Prostate gland (tissue), 2 donors: ENCODE measurements around the gene PAPSS1. TPM values are rescaled to one million over a fixed set of nuclear protein-coding genes. Genes with fewer than 3 reads are reported as not detected.

Experiments used
- DNase-seq: peaks from one replicate; pipeline ENCODE4 v3.0.0-alpha.2; 2019; ENCODE audit warnings: low spot score
- H3K27ac ChIP-seq, 2 donors: fragments of 200-600 bp; sonication (generic); 2 replicates each; pipeline ENCODE4 v1.5.1; 2017 to 2019
- H3K27me3 ChIP-seq: fragments of 200-600 bp; sonication (generic); replicated peaks from 2 replicates; pipeline ENCODE4 v1.5.1; 2019; ENCODE audit not compliant: insufficient read depth
- H3K36me3 ChIP-seq, 2 donors: fragments of 200-600 bp; sonication (generic); 1 replicate in 1 of 2; 2 replicates in 1 of 2; pipeline versions ENCODE4 v1.5.1 to v1.8.1; 2017 to 2019
- H3K4me1 ChIP-seq: fragments of 200-600 bp; sonication (generic); replicated peaks from 2 replicates; pipeline ENCODE4 v1.5.1; 2019
- H3K4me3 ChIP-seq, 2 donors: fragments of 200-600 bp; sonication (generic); 2 replicates each; pipeline ENCODE4 v1.5.1; 2017 to 2019
- H3K9me3 ChIP-seq: fragments of 200-600 bp; sonication (generic); 2 replicates; pipeline ENCODE4 v1.5.1; 2017
- CTCF ChIP-seq, 4 experiments: fragments of 200-600 bp in 2 of 4; fragments of 450-650 bp in 2 of 4; sonication (generic) in 2 of 4; IDR thresholded peaks; 1 replicate in 3 of 4; 2 replicates in 1 of 4; pipeline ENCODE4 v1.5.1; 2016 to 2019; ENCODE audit warnings: antibody characterized with exemption in 4 of 4, mild to moderate bottlenecking in 2 of 4, moderate library complexity in 2 of 4
- POLR2A ChIP-seq: fragments of 450-650 bp; IDR thresholded peaks from one replicate; pipeline ENCODE4 v1.6.1; 2016; ENCODE audit warnings: antibody characterized with exemption, mild to moderate bottlenecking
- POLR2AphosphoS5 ChIP-seq: sonication (generic); formaldehyde crosslinking; IDR thresholded peaks from one replicate; pipeline ENCODE4 v1.6.1; 2017; ENCODE audit warnings: antibody characterized with exemption
- WGBS: methylation state at CpG from one replicate; pipeline ENCODE4 v1.1.5; 2018; 5-methylcytosine and 5-hydroxymethylcytosine counted together
- intact Hi-C: fragments of 100-400 bp; cut with DNase I; formaldehyde crosslinking; loops from one replicate; pipeline ENCODE4 v1.14.2; 2022
- total RNA-seq, 2 donors: library from RNA; depleted of rRNA; stranded (reverse); fragments of >200 nt; gene quantifications; one replicate each; pipeline ENCODE4 v1.1.0, GENCODE V29; 2016

Gene PAPSS1
- total RNA-seq, 2 donors from 2014 or later: 38.3 to 74.6 TPM

DNA sequence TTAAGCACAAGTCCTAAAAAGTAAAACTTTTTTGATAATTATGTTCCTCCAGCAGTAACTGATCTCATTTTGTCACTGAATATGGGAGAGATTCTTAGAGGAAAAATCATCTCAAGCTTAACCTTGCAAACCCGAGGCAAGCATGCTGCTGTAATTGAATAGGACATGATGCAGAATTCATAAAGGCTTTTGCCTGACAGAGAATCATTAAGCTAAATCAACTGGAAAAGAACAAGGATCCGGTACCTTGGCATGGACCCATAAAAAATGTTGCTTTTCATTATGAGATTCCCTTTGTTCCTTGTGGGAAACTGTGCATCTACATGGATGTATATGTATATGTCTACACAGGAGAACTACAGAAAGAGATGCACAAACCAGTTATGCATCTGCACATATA, 149.1 kb downstream of the PAPSS1 start:
- H3K36me3 ChIP-seq: no peaks in the 10 kb centered on the region
- intact Hi-C loops: no loop called here
- no peaks in the 10 kb centered on the region for H3K27me3 ChIP-seq
- 27% methylated on average over 2 of the region's 2 CpGs for WGBS
- H3K4me3 ChIP-seq: no peak overlapping the region
- DNase-seq: no peak
- no peaks in the 10 kb centered on the region for H3K9me3 ChIP-seq
- no peak for TF ChIP-seq POLR2AphosphoS5
- H3K4me1 ChIP-seq: no peaks in the 10 kb centered on the region
- H3K27ac ChIP-seq: no peak overlapping the region

- intact Hi-C loops: no loop called here
- Histone ChIP-seq H3K9me3 (no peaks in the 10 kb centered on the region), H3K36me3 (no peaks in the 10 kb centered on the region), H3K4me3 (no peak overlapping the region), H3K27me3 (no peaks in the 10 kb centered on the region), H3K4me1 (no peaks in the 10 kb centered on the region), H3K27ac (no peak overlapping the region)
- no peak for TF ChIP-seq POLR2A
- TF ChIP-seq POLR2AphosphoS5: no peak
- TF ChIP-seq CTCF (IDR thresholded peaks at IDR 0.05): no peak
- WGBS: 74% methylated on average over 5 of the region's 5 CpGs
- no peak for DNase-seq
Observed at GRCh38 chr4:107564326-107564725, 155.7 kb downstream of the PAPSS1 start.

Other genes with a start within 250 kb of the PAPSS1 start
- 10 to 100 TPM; 37.4 to 53.6 TPM for gene SGMS2, start 104.7 kb upstream of the PAPSS1 start, total RNA-seq
- gene CYP2U1, start 211.3 kb upstream of the PAPSS1 start, total RNA-seq: 10 to 100 TPM in 1 of 2 donors, 1 to 10 TPM in 1; 8.0 to 13.5 TPM